ENCODE results near the gene DUSP1.
"Not testable (repeated sequence)": the region's sequence is repeated elsewhere in the genome, so short reads cannot be mapped to it uniquely, and the experiment has no call there.

The DUSP1 gene, protein sequence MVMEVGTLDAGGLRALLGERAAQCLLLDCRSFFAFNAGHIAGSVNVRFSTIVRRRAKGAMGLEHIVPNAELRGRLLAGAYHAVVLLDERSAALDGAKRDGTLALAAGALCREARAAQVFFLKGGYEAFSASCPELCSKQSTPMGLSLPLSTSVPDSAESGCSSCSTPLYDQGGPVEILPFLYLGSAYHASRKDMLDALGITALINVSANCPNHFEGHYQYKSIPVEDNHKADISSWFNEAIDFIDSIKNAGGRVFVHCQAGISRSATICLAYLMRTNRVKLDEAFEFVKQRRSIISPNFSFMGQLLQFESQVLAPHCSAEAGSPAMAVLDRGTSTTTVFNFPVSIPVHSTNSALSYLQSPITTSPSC

DNA sequence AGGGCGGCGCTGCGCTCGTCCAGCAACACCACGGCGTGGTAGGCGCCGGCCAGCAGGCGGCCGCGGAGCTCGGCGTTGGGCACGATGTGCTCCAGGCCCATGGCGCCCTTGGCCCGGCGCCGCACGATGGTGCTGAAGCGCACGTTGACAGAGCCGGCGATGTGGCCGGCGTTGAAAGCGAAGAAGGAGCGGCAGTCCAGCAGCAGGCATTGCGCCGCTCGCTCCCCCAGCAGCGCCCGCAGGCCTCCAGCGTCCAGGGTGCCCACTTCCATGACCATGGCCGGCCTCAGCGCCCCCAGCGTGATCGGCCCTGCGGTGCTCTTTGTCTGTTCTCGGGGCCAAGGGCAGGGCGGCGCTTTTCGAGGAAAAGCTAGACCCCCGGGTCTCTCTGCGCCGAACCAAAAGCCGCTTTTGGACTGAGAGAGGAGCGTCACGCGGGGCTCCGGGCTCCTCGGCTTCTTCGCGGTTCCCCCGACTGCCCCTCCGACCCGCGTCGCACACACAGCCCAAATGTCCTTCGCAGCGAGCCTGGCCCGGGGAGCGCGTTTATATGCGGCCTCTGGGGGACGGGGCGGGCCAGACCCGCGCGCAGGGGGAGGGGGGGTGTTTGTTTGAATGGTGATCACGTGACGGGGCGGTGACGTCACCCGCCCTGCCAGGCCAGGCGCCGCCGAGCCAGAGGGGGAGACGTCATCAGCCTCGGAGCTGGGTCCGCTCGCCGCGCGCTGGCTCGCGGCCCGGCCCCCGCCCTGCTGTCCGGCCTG lies at the start of gene DUSP1:
Gene DUSP1 (minus strand): TSS at position 521 of the 764 bp plus-strand sequence. CDS start 243 bp downstream, at position 278.
- peak; percentile 66 to 99 (median 98) for DNase-seq

DNA sequence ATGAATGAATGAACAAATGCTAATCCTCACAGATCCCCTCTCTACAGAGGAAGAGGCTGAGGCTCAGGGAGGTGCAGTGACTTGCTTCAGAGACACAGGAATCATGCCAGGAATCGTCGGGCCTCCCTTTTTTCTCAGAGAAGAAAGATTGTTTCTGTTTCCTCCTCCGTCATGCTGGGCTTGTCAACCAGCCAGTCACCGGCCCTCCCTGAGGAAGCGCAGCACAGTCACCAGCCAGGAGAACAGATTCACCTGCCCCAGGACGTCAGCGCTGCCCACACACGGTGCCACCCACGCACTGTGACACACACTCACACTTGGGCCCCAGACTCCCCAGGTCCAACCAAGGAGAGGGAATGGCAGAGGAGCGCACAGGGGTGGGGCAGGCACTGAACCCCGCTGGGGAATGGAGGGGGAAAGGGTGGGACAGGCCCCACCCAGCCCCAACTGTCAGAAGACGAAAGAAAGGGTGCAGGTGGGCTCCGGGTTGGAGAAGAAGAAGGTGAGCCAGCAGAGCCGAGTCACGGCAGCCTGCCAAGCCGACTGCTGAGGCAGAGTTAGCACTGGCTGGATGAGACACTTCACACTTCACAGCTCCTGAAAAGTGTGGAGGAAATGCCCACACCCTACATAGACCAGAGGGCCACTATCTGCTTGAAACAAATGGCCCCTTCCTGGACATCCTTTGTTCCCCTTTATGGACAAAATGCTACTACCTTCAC lies 49.2 kb upstream of the DUSP1 start:
- DNase-seq: peak in 2 of 51 donors; percentile 8 to 32

DNA sequence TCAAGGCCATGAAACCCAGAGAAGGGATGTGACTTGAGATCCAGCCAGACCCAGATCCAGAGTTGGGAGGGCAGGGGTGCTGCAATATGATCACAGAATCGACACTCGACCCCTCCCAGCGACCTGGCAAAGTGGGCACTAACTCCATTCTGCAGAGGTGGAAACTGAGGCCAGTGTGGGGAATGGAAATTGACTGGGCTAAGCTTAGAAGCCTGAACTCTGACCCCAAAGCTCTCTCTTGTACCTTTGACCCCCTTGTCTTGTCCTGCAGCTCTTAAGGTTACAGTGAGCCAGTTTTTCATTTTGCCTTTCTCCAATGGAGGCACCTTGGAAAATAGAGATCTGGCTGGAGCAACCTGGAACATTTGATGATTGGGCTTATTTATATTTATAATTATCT lies 48.6 kb upstream of the DUSP1 start:
- no peak for DNase-seq

DNA sequence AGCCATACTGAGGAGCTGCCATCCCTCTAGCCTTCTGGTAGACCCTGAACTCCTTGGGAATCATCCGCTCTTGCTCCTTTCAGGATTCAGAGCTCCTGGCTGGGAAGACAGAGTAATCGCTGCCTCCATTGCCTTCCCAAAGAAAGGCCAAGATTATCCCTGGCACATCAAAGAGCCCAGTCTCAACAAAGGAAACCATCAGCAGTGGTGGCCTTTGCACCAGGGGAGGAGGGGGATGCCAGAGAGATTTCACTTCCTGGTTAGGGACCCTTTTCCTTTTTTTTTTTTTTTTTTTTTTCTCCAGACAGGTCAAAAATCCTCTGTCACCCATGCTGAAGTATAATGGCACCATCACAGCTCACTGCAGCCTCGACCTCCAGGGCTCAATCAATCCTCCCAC lies 47.1 kb upstream of the DUSP1 start:
- no peak for DNase-seq

DNA sequence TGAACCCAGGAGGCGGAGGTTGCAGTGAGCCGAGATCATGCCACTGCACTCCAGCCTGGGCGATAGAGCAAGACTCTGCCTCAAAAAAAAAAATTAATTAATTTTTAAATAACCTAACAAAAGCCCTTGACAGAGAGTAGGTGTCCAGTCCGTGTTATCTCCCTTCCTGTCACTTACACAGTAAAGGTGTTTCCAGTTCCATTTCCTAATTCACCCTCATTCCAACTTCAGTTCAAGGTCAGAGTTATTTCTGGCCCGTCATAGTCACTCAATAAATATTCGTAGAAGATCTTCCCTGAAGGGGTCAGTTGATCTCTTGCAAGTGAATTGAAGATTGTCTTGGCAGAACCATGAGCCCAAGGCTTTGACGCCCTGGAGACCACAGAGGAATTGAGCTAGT lies 46.7 kb upstream of the DUSP1 start:
- DNase-seq: no peak

DNA sequence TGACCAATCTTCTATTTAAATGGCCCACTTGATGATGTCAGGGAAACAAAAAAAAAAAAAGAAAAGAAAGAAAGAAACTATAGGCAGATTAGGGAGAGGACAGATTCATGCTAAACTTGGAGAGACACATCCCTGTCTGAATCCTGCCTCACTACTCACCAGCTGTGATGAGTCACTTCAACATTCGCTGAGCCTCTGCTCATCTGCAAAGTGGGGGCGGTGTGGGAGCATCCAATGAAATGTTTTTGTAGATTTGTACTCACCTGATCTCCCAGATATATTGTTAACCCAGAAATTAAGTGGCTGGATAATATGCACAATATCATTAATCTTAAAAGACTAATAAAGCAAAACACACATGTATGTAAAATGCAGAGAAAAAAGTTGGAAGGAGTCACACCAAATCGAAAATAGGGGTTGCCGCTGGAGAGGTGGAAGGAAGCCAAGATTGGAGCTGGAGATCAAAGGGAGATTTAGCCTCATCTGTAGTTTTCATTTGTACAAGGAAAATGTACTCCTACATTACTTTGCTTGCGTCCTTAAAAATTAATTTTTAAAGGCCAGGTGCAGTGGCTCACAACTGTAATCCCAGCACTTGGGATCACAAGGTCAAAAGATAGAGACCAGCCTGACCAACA lies 46.0 kb upstream of the DUSP1 start:
- DNase-seq: peak in 2 of 51 donors; percentile 26 to 42

DNA sequence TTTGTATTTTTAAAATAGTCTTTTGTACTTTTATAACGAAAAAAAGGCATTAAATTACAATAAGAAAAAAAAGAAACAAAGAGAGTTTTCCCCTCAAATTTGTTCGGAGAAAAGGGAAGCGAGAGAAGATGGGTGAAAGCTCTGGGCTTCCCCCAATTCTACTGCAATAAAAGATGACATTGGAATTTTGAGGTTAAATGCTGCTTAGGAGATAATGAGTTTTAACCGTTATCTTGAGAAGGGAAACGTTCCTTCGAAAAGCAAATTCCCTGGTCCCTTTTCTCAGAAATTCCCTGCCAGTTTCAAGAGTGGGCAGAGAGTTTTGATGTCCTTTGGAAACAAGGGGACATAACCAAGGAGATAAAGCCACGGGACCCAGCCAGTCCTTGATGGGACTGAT lies 44.6 kb upstream of the DUSP1 start:
- DNase-seq: no peak

DNA sequence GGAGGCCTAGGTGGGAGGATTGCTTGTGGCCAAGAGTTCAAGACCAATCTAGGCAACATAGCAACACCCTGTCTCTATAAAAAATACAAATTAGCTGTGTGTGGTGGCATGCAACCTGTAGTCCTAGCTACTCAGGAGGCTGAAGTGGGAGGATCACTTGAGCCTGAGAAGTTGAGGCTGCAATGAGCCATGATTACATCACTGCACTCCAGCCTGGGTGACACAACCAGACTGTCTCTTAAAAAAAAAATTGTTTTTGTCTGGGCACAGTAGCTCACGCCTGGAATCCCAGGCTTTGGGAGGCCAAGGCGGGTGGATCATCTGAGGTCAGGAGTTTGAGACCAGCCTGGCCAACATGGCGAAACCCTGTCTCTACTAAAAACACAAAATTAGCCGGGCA lies 40.0 kb upstream of the DUSP1 start:
- DNase-seq: not testable (repeated sequence)

DNA sequence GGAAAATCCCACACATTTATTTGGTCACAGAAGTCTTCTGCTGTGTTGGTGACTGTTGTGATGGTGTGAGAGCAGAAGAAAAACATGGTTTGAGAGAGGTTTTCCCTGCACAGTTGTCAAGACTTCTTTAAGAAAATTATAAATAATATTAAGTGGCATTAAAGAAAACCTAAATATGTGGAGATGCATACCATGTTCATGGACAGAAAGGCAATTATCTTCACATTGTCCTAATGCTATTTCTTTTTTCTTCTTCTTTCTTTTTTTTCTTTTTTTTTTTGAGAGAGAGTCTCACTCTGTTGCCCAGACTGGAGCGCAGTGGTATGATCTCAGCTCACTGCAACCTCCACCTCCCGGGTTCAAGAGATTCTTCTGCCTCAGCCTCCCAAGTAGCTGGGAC lies 38.8 kb upstream of the DUSP1 start:
- no peak for DNase-seq

DNA sequence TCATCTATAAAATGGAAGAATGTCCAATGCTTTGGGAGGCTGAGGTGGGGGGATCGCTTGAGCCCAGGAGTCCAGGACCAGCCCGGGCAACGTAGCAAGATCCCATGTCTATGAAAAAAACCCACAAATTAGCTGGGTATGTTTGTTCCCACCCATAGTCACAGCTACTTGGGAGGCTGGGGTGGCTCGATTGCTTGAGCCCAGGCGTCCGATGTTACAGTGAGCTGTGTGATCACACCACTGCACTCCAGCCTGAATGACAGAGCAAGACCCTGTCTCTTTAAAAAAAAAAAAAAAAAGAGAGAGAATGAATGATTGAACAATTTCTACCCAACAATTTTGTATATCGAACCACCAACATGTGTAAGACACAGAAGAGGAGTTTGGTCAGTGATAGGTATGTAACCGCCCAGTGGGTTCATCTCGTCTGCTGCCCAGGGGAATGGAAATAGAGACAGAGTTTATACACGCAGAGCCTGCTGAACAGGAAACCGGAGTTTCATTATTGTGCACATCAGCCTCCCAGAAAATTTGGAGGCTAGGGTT lies 36.8 kb upstream of the DUSP1 start:
- no peak for DNase-seq

DNA sequence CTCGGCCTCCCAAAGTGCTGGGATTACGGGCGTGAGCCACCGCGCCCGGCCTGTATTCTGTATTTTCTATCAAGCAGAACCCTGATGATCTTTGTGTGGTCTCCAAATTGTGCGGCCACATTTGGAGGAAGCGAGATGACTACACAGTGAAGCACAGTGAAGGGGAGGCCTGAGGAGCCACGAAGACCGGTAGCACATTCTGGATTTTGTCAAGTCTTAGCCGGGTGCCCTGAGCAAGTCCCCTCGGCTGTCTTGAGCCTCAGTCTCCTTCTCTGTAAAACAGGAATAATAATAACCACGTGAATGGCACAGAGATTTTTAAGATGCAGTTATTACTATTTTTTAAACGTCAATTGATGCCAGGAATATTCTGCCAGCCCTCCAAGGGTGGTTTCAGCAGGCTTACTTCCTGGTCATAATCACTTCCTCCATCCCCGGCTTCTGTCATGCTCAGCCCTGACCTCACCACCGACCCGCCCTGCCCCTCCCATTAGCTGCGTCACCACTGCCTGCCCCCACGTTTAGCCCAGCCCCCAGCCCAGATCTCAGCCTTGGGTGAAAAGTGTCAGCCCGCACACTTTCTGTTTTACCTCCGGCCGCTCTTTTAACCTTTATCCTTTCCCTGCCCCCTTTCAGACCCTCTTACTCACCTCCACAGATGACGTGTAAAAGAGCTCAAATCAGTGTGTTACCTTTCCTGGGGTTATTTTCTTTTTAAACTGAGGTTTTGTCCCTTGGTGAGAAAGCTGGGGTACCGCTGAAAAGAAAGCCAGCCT lies 36.1 kb upstream of the DUSP1 start:
- peak in 21 of 51 donors; percentile 7 to 57 (median 26) for DNase-seq

DNA sequence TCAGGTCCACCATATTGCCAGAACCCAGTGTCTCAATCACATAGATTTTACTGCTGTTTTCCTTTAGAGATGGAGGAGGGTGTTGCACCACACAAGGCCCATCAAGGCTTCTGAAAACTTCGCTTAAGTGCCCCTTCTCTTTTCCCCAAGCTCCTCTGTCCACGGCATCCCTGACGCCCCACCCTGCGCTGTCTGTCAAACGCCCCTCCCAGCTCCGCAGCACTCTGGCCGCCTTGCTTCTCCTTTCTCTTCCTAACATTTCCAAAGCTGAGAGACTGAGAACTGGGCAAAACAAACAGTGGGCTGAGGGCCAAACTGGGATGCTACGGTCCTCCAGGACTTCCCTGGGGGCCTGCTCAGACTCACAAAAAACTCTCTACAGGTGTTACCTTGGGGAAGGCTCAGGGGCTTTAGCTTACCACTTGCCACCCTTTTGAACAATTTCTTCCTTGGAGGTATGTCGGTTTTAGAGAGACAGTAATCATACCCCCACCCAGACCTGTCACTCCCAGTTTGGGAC lies 34.8 kb upstream of the DUSP1 start:
- peak in 2 of 51 donors; percentile 10 to 13 for DNase-seq

DNA sequence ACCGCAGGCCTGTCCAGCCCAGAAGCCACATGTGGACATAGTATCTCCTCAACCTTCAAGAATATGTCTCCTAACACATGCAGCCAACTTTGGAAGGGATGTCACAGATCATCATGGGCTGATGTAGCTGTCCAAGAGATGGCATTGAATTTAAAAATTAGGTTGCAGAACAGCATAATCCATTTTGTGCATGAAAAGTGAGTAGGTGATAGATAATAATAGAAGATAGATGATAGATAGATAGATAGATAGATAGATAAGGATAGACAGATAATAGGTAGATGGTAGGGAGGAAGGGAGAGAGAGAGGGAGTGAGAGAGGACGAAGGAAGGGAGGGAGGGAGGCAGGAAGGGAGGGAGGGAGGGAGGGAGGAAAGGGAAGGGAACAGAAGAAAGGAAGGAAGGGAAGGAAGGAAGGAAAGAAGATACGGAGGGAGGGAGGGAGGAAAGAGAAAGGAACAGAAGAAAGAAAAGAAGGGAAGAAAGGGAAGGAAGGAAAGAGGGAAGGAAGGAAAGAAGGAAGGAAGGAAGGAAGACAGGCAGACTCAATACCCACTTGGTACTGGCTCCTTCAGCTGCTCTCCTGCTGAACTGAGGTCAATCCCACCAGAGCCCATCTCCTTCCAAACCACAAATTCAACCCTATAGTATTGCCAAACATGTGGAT lies 34.2 kb upstream of the DUSP1 start:
- DNase-seq: no peak

DNA sequence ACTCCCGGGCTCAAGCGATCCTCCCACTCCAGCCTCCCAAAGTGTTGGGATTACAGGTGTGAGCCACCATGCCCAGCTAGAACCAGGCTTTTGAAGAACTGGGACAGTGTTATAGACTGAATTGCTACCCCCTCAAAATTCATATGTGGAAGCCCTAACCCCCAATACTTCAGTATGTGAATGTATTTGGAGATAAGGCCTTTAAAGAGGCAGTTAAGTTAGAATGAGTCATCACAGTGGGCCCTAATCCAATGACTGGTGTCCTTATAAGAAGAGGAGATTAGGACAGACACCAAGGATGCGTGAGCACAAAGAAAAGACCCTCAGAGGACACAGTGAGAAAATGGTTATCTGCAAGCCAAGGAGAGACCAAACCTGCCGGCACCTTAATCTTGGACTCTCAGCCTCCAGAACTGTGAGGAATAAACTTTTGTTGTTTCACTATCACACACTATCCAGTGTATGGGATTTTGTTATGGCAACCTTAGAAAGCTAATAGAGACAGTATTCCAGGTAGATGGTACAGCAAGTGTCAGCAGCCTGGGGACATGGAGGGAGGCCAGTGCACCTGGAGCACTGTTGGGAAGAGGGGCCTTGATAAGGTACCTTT lies 31.7 kb upstream of the DUSP1 start:
- DNase-seq: no peak

DNA sequence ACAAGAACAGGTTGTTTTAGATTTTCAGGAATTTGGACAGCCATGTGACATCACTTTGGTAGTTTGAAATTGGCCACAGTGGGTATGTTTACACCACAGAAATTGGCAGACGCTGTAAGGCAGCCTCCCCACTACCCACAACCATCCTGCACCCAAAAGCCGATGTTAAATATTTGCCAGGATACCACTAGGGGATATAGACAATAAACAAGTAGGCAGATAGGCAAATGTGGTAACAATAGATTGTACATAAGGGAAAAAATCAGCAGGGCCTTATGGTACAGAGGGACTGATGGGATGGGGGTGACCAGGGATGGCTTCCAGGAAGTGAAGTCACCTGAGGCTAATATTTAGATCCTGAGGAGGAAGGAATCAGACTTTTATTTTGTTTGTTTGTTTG lies 31.1 kb upstream of the DUSP1 start:
- no peak for DNase-seq

DNA sequence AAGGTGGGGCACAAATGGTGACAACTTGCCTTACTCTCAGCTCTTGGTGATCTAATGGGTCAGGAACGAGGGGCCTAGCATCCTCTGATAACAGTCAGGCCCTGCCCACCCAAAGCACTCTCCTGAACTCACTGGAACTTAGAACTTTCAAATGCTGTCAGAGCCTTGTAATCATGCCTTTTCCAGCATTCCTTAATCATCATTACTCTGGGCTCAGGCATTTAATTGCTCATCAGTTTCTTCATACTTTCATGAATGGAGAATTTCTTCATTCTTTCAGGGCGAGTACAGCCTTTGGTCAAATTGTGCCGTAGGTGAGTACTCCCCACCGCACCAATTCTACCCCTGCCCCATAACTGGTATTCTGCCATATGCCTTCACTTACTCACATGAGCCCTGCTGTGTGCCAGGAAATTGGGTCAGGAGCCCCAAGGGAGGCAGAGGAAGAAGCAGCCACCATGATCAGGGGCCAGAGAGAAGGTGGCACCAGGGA lies 30.2 kb upstream of the DUSP1 start:
- no peak for DNase-seq

DNA sequence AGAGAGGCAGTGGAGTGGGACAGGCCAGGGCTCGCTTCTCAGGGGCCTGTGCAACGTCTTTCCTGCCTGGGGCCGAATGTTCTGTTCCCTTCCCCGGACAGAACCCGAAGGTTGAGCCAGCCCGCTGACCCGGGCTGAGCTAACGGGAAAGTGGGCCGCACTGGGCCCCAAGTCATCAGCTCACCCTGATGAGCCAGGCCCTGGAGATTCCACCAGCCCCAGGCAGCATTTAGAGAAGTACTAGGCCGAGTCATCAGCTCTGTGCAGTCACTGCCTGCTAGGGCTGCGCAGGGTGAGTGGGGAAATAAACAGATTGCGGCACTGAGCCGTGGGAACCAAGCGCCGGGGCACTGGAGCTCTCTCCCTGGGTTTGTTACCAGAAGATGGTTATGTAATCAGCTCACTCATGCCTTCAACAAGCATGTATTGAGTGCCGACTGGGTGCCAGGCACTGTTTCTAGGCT lies 29.1 kb upstream of the DUSP1 start:
- peak in 21 of 51 donors; percentile 11 to 42 (median 25) for DNase-seq

DNA sequence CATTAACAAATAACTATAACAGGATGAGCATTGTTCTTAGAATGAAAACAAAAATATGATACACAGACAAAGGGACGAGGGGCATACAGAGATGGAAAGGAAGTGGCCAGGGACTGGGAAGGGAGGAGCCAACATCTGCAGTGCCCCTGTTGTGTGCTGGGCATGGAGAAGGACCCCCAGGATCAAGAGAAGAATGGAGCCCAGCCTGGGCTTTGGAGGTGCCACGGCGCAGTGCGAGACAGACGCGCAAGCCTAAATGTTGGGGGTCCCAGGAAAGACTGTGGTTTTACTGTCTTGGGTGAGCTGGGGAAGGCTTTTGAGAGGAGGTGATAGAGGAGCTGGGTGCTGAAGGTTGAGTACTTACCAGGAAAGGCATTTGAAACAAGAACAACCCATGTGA lies 28.4 kb upstream of the DUSP1 start:
- DNase-seq: no peak
